Stromal cell of bone marrow (primary cell): ENCODE measurements around the gene IMPG1.
"Not testable (repeated sequence)": the region's sequence is repeated elsewhere in the genome, so short reads cannot be mapped to it uniquely, and the experiment has no call there.

Experiments used
- DNase-seq: peaks from one replicate; pipeline ENCODE4 v3.0.0-alpha.2; 2012; ENCODE audit warnings: low read depth

Gene IMPG1

GRCh38 chr6:75952128-75952527, 120.3 kb downstream of the IMPG1 start:
- no peak for DNase-seq

- no peak for DNase-seq
Measured at GRCh38 chr6:75947935-75948334, 124.5 kb downstream of the IMPG1 start.

- no peak for DNase-seq
Measured at GRCh38 chr6:75946146-75946831, 126.2 kb downstream of the IMPG1 start.

GRCh38 chr6:75943381-75943780, 129.1 kb downstream of the IMPG1 start:
- no peak for DNase-seq

GRCh38 chr6:75941509-75941908, 131.0 kb downstream of the IMPG1 start:
- DNase-seq = no peak

- no peak for DNase-seq
Measured at GRCh38 chr6:75940564-75940963, 131.9 kb downstream of the IMPG1 start.

- DNase-seq = no peak
Measured at GRCh38 chr6:75937846-75938245, 134.6 kb downstream of the IMPG1 start.

- DNase-seq = no peak
Measured at GRCh38 chr6:75936682-75937081, 135.8 kb downstream of the IMPG1 start.

- no peak for DNase-seq
Measured at GRCh38 chr6:75935473-75935793, 137.0 kb downstream of the IMPG1 start.

- DNase-seq = peak; percentile 63
Measured at GRCh38 chr6:75934643-75935472, 137.6 kb downstream of the IMPG1 start.

- no peak for DNase-seq
Measured at GRCh38 chr6:75933387-75933975, 139.0 kb downstream of the IMPG1 start.

- no peak for DNase-seq
Measured at GRCh38 chr6:75932067-75932466, 140.4 kb downstream of the IMPG1 start.

- no peak for DNase-seq
Measured at GRCh38 chr6:75931011-75931680, 141.3 kb downstream of the IMPG1 start.

GRCh38 chr6:75926293-75927168, 145.9 kb downstream of the IMPG1 start:
- DNase-seq = no peak

GRCh38 chr6:75922226-75922625, 150.2 kb downstream of the IMPG1 start:
- DNase-seq = no peak

- DNase-seq = no peak
Measured at GRCh38 chr6:75913040-75913439, 159.4 kb downstream of the IMPG1 start.

- no peak for DNase-seq
Measured at GRCh38 chr6:75907444-75907843, 165.0 kb downstream of the IMPG1 start.

GRCh38 chr6:75906871-75907270, 165.6 kb downstream of the IMPG1 start:
- DNase-seq = no peak

GRCh38 chr6:75905129-75905528, 167.3 kb downstream of the IMPG1 start:
- not testable (repeated sequence) for DNase-seq

- not testable (repeated sequence) for DNase-seq
Measured at GRCh38 chr6:75900216-75900615, 172.2 kb downstream of the IMPG1 start.

- DNase-seq = no peak
Measured at GRCh38 chr6:75896526-75896925, 175.9 kb downstream of the IMPG1 start.

- DNase-seq = no peak
Measured at GRCh38 chr6:75893776-75894152, 178.7 kb downstream of the IMPG1 start.
